22Rv1 (cell line): ENCODE results near the gene GLB1L3.

Experiments
- CTCF ChIP-seq: fragments of 450-650 bp; IDR thresholded peaks from 2 replicates; pipeline ENCODE4 v1.5.1; 2017; ENCODE audit warnings: mild to moderate bottlenecking
- ZFX ChIP-seq: fragments of 450-650 bp; IDR thresholded peaks from 2 replicates; pipeline ENCODE4 v1.6.1; 2017; ENCODE audit warnings: antibody characterized with exemption, borderline replicate concordance

GRCh38 chr11:134357545-134357839 is 81.3 kb downstream of the GLB1L3 start:
- TF ChIP-seq CTCF (no peak), ZFX (no peak)
